Sigmoid colon (tissue), 4 donors: ENCODE results near the gene GDPD1.

Experiments
- EP300 ChIP-seq, 4 donors: sonication (generic); formaldehyde crosslinking; IDR thresholded peaks; one replicate each; pipeline ENCODE4 v1.6.1; 2017; ENCODE audit warnings: antibody characterized with exemption in 4 of 4
- POLR2A ChIP-seq, 2 donors: fragments of 450-650 bp; IDR thresholded peaks; one replicate each; pipeline ENCODE4 v1.6.1; 2016; ENCODE audit warnings: antibody characterized with exemption in 2 of 2, mild to moderate bottlenecking in 2 of 2, moderate library complexity in 2 of 2
- TF ChIP-seq, protein P1 (sequence below), 4 experiments: fragments of 450-650 bp in 3 of 4; fragments of 200-600 bp in 1 of 4; IDR thresholded peaks; one replicate each; pipeline ENCODE4 v1.5.1; 2016 to 2019; ENCODE audit warnings: antibody characterized with exemption in 4 of 4, mild to moderate bottlenecking in 3 of 4, moderate library complexity in 2 of 4

DNA sequence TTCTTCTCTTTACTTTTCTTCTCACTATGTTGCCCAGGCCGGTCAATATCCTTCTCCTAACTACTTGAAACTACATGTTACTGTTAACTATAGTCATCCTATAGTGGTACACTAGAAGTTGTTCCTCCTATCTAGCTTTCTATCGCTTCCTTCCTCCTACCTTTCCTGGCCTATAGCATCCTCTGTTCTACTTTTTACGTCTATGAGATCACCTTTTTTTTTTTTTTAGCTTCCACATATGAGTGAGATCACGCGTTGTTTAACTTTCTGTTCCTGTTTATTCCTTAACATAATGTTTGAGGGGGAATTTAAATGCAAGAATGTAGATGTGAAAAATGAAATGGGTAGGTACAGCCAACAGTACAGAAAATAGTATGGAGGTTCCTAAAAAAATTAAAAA is 80.6 kb downstream of the GDPD1 start:
- TF ChIP-seq EP300 (IDR thresholded peaks at IDR 0.05) (no peak), POLR2A (IDR thresholded peaks at IDR 0.05) (no peak)
- TF ChIP-seq, protein P1, sequence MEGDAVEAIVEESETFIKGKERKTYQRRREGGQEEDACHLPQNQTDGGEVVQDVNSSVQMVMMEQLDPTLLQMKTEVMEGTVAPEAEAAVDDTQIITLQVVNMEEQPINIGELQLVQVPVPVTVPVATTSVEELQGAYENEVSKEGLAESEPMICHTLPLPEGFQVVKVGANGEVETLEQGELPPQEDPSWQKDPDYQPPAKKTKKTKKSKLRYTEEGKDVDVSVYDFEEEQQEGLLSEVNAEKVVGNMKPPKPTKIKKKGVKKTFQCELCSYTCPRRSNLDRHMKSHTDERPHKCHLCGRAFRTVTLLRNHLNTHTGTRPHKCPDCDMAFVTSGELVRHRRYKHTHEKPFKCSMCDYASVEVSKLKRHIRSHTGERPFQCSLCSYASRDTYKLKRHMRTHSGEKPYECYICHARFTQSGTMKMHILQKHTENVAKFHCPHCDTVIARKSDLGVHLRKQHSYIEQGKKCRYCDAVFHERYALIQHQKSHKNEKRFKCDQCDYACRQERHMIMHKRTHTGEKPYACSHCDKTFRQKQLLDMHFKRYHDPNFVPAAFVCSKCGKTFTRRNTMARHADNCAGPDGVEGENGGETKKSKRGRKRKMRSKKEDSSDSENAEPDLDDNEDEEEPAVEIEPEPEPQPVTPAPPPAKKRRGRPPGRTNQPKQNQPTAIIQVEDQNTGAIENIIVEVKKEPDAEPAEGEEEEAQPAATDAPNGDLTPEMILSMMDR (IDR thresholded peaks at IDR 0.05), result no peak
